WTC11 (cell line): ENCODE measurements around the gene CCDC15.

Experiments
- CREB1 ChIP-seq: sonication (generic); formaldehyde crosslinking; IDR thresholded peaks from 2 replicates; pipeline ENCODE4 v1.8.0; 2023; ENCODE audit warnings: mild to moderate bottlenecking, missing genetic modification reagents
- TF ChIP-seq, protein P1 (sequence below): fragments of 250-450 bp; sonication (Bioruptor Pico); IDR thresholded peaks from 2 replicates; pipeline ENCODE4 v2.1.2; 2022; ENCODE audit warnings: mild to moderate bottlenecking, moderate library complexity
- TF ChIP-seq, protein P2 (sequence below): sonication (generic); formaldehyde crosslinking; IDR thresholded peaks from 2 replicates; pipeline ENCODE4 v1.8.1; 2022; ENCODE audit warnings: low read depth, missing genetic modification reagents, borderline replicate concordance

DNA sequence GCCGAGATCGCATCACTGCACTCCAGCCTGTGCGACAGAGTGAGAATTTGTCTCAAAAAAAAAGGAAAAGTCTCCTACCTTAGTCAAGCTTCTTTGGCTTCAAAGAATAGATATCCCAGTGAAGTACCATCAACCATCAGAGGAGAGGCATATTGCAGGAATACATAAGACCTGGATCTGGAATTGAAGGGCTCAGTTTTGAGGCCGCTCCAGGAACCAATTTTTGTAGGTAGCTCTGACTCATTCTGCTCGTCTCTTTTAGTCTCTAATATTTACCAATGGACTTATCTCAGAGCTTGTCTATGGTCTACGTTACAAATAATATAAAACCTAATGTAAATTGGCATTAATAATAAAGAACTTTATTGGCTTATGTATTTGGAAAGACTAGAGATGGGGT lies 8.2 kb upstream of the CCDC15 start:
- TF ChIP-seq, protein P1, sequence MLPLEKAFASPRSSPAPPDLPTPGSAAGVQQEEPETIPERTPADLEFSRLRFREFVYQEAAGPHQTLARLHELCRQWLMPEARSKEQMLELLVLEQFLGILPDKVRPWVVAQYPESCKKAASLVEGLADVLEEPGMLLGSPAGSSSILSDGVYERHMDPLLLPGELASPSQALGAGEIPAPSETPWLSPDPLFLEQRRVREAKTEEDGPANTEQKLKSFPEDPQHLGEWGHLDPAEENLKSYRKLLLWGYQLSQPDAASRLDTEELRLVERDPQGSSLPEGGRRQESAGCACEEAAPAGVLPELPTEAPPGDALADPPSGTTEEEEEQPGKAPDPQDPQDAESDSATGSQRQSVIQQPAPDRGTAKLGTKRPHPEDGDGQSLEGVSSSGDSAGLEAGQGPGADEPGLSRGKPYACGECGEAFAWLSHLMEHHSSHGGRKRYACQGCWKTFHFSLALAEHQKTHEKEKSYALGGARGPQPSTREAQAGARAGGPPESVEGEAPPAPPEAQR (CRISPR knock-in tag): no peak
- no peak for TF ChIP-seq CREB1
- TF ChIP-seq, protein P2, sequence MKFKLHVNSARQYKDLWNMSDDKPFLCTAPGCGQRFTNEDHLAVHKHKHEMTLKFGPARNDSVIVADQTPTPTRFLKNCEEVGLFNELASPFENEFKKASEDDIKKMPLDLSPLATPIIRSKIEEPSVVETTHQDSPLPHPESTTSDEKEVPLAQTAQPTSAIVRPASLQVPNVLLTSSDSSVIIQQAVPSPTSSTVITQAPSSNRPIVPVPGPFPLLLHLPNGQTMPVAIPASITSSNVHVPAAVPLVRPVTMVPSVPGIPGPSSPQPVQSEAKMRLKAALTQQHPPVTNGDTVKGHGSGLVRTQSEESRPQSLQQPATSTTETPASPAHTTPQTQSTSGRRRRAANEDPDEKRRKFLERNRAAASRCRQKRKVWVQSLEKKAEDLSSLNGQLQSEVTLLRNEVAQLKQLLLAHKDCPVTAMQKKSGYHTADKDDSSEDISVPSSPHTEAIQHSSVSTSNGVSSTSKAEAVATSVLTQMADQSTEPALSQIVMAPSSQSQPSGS: no peak
